Mammary epithelial cell (primary cell): ENCODE results near the gene PC.

Source experiments
- EZH2 ChIP-seq: IDR thresholded peaks from 2 replicates; pipeline ENCODE4 v1.6.1; 2012; ENCODE audit warnings: low read length, inconsistent platforms, borderline replicate concordance
- TF ChIP-seq, protein P1 (sequence below), 2 donors: IDR thresholded peaks in 1 of 2; conservative IDR thresholded peaks in 1 of 2; 2 replicates each; pipeline ENCODE4 v1.5.1; 2011 to 2012; ENCODE audit warnings: inconsistent platforms in 2 of 2, low read length in 2 of 2, mild to moderate bottlenecking in 2 of 2, control low read depth in 1 of 2, low read depth in 1 of 2; ENCODE audit not compliant: insufficient read depth in 1 of 2; ENCODE audit errors: extremely low read depth in 1 of 2

DNA sequence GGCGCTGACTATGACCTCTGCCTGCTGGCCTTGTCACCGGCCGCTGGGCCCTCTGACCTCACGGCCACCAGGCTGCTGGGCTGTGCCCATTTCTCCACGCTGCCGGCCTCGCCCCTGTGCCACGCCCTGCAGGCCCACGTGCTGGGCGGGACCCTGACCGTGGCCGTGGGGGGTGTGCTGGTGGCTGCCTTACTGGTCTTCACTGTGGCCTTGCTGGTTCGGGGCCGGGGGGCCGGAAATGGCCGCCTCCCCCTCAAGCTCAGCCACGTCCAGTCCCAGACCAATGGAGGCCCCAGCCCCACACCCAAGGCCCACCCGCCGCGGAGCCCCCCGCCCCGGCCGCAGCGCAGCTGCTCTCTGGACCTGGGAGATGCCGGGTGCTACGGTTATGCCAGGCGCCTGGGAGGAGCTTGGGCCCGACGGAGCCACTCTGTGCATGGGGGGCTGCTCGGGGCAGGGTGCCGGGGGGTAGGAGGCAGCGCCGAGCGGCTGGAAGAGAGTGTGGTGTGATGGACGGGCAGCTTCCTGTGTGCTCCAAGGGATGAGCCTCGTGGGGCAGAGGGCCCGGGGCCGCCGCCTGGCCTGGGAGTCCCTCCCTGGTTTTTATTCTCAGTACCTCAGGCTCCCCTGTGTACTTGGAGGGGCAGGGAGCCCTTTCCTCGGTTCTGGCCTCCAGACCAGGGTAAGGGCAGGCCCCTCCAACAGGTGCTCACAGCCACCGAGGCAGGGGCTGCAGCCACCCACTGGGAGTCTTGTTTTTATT, 98.3 kb downstream of the PC start:
- no peak for TF ChIP-seq EZH2
- TF ChIP-seq, protein P1, sequence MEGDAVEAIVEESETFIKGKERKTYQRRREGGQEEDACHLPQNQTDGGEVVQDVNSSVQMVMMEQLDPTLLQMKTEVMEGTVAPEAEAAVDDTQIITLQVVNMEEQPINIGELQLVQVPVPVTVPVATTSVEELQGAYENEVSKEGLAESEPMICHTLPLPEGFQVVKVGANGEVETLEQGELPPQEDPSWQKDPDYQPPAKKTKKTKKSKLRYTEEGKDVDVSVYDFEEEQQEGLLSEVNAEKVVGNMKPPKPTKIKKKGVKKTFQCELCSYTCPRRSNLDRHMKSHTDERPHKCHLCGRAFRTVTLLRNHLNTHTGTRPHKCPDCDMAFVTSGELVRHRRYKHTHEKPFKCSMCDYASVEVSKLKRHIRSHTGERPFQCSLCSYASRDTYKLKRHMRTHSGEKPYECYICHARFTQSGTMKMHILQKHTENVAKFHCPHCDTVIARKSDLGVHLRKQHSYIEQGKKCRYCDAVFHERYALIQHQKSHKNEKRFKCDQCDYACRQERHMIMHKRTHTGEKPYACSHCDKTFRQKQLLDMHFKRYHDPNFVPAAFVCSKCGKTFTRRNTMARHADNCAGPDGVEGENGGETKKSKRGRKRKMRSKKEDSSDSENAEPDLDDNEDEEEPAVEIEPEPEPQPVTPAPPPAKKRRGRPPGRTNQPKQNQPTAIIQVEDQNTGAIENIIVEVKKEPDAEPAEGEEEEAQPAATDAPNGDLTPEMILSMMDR (conservative IDR thresholded peaks at IDR 0.05 in 1 of 2, IDR thresholded peaks at IDR 0.05 in 1 of 2; ENCODE audit: extremely low read depth in 1 of 2, insufficient read depth in 1 of 2, low read depth in 1 of 2, low read length in 2 of 2): no peak
